ENCODE measurements around the gene ELN. TPM values are rescaled to one million over a fixed set of nuclear protein-coding genes. Genes with fewer than 3 reads are reported as not detected.

The ELN gene
- total and polyA plus RNA-seq, 9 of the 15 experiments (the other 6 are each of a cell fraction or from before 2014, with no cell fraction given) = 0.20 TPM; not detected in 8

DNA sequence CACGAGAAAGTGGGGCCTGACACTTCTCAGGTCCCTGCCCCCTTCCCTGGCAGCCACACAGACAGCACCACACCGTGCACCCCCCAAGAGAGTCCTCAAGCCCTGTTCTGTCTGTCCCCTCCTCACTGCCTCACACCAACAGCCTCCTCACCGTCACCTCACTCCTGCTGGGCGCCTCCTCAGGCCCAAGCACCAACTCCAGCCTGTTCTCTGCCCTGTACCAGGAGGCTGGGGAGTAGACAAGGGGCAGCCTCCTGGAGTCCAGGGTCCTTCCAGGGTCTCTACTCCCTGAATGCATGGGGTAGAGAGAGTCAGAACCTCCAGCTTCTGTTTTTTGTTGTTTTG lies 26.9 kb upstream of the ELN start:
- Histone ChIP-seq H3K27ac (ENCODE audit: extremely low read depth, low read depth, low read length) (no peak overlapping the region), H3K4me3 (no peak overlapping the region), H3K79me2 (ENCODE audit: control insufficient read depth, insufficient read depth, low read length) (no peaks in the 10 kb centered on the region), H4K20me1 (replicated peaks; ENCODE audit: control insufficient read depth, insufficient read depth, low read length) (no peaks in the 10 kb centered on the region; the same call in 1 of the 2 replicates), H3K9me3 (replicated peaks; ENCODE audit: control insufficient read depth, insufficient read depth, low read depth, low read length) (no peaks in the 10 kb centered on the region), H3K9ac (ENCODE audit: insufficient read depth in 1 of 2, low read depth in 2 of 2, low read length in 2 of 2) (no peak overlapping the region), H3K4me1 (replicated peaks in 1 of 2; ENCODE audit: control insufficient read depth in 2 of 2, insufficient read depth in 2 of 2, low read length in 2 of 2) (peaks cover 0 to 5% of the 10 kb centered on the region in 2 experiments; a peak in 1 of 5 replicates), H3K4me2 (ENCODE audit: insufficient read depth, low read length) (no peak overlapping the region), H3K27me3 (ENCODE audit: control insufficient read depth in 2 of 2, insufficient read depth in 2 of 2, low read length in 2 of 2) (peaks cover 27 to 63% of the 10 kb centered on the region in 2 experiments), H3K36me3 (ENCODE audit: control insufficient read depth, insufficient read depth, low read length) (no peaks in the 10 kb centered on the region), H3K9me1 (ENCODE audit: control insufficient read depth, insufficient read depth, low read length) (no peaks in the 10 kb centered on the region), H2AFZ (ENCODE audit: low read depth, low read length) (no peak overlapping the region)
- intact Hi-C loops (cut with micrococcal nuclease) = no loop called here
- DNase-seq (ENCODE audit: extremely low read depth in 1 of 4, low spot score in 3 of 4) (no peak), FAIRE-seq (no peak), ATAC-seq (peak; percentile 67)
- TF ChIP-seq, protein P1, sequence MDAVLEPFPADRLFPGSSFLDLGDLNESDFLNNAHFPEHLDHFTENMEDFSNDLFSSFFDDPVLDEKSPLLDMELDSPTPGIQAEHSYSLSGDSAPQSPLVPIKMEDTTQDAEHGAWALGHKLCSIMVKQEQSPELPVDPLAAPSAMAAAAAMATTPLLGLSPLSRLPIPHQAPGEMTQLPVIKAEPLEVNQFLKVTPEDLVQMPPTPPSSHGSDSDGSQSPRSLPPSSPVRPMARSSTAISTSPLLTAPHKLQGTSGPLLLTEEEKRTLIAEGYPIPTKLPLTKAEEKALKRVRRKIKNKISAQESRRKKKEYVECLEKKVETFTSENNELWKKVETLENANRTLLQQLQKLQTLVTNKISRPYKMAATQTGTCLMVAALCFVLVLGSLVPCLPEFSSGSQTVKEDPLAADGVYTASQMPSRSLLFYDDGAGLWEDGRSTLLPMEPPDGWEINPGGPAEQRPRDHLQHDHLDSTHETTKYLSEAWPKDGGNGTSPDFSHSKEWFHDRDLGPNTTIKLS (IDR thresholded peaks at IDR 0.05; ENCODE audit: borderline replicate concordance, low read depth) = no peak
- no peak for TF ChIP-seq ZKSCAN1 (IDR thresholded peaks at IDR 0.05; ENCODE audit: low read depth, low read length)
- TF ChIP-seq, protein P2, sequence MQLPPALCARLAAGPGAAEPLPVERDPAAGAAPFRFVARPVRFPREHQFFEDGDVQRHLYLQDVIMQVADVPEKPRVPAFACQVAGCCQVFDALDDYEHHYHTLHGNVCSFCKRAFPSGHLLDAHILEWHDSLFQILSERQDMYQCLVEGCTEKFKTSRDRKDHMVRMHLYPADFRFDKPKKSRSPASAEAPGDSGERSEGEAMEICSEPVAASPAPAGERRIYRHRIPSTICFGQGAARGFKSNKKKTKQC (CRISPR knock-in tag; IDR thresholded peaks at IDR 0.05) = no peak
- no peak for TF ChIP-seq ZNF551 (CRISPR knock-in tag; IDR thresholded peaks at IDR 0.05)
- TF ChIP-seq, protein P3, sequence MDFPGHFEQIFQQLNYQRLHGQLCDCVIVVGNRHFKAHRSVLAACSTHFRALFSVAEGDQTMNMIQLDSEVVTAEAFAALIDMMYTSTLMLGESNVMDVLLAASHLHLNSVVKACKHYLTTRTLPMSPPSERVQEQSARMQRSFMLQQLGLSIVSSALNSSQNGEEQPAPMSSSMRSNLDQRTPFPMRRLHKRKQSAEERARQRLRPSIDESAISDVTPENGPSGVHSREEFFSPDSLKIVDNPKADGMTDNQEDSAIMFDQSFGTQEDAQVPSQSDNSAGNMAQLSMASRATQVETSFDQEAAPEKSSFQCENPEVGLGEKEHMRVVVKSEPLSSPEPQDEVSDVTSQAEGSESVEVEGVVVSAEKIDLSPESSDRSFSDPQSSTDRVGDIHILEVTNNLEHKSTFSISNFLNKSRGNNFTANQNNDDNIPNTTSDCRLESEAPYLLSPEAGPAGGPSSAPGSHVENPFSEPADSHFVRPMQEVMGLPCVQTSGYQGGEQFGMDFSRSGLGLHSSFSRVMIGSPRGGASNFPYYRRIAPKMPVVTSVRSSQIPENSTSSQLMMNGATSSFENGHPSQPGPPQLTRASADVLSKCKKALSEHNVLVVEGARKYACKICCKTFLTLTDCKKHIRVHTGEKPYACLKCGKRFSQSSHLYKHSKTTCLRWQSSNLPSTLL (IDR thresholded peaks at IDR 0.05) = no peak
- TF ChIP-seq MCM5 (IDR thresholded peaks at IDR 0.05; ENCODE audit: low read depth) = no peak
- POLR2A ChIA-PET = no interaction called here
- in situ Hi-C loops (cut with MboI) = no loop called here
- CTCF ChIA-PET (ENCODE audit: low intra/inter-chr PET ratio) = no interaction called here
- BruUV-seq (replicated peaks) = no TSS peak
- 4% methylated on average over 4 of the region's 4 CpGs for WGBS (ENCODE audit: insufficient coverage, low coverage, missing lambda C conversion rate)
